Measurements from ENCODE around the gene ZNF622.
"Not testable (repeated sequence)": the region's sequence is repeated elsewhere in the genome, so short reads cannot be mapped to it uniquely, and the experiment has no call there.

The ZNF622 gene

GRCh38 chr5:16480144-16480543, 14.5 kb upstream of the ZNF622 start:
- DNase-seq: no peak

GRCh38 chr5:16477541-16477940, 11.9 kb upstream of the ZNF622 start:
- no peak for DNase-seq

GRCh38 chr5:16476417-16476816, 10.8 kb upstream of the ZNF622 start:
- not testable (repeated sequence) for DNase-seq

- DNase-seq: no peak
Observed at GRCh38 chr5:16471387-16471786, 5.8 kb upstream of the ZNF622 start.

- no peak for DNase-seq
Observed at GRCh38 chr5:16467363-16468219, 2.0 kb upstream of the ZNF622 start.

GRCh38 chr5:16464664-16465543, 696 bp downstream of the ZNF622 start:
- DNase-seq: no peak

GRCh38 chr5:16464231-16464630, 1.4 kb downstream of the ZNF622 start:
- no peak for DNase-seq

GRCh38 chr5:16461782-16462181, 3.8 kb downstream of the ZNF622 start:
- DNase-seq: no peak

- no peak for DNase-seq
Observed at GRCh38 chr5:16461026-16461425, 4.6 kb downstream of the ZNF622 start.

GRCh38 chr5:16459451-16459850, 6.1 kb downstream of the ZNF622 start:
- no peak for DNase-seq

GRCh38 chr5:16457853-16458252, 7.7 kb downstream of the ZNF622 start:
- no peak for DNase-seq

- DNase-seq: no peak
Observed at GRCh38 chr5:16457451-16457850, 8.1 kb downstream of the ZNF622 start.

- DNase-seq: no peak
Observed at GRCh38 chr5:16456103-16456832, 9.3 kb downstream of the ZNF622 start.

- DNase-seq: no peak
Observed at GRCh38 chr5:16455668-16456067, 9.9 kb downstream of the ZNF622 start.

- DNase-seq: no peak
Observed at GRCh38 chr5:16454686-16455085, 10.9 kb downstream of the ZNF622 start.

- no peak for DNase-seq
Observed at GRCh38 chr5:16453609-16454008, 12.0 kb downstream of the ZNF622 start.

- DNase-seq: no peak
Observed at GRCh38 chr5:16450163-16450562, 15.4 kb downstream of the ZNF622 start.

- no peak for DNase-seq
Observed at GRCh38 chr5:16446993-16447392, 18.6 kb downstream of the ZNF622 start.

GRCh38 chr5:16437977-16438376, 27.6 kb downstream of the ZNF622 start:
- DNase-seq: no peak

GRCh38 chr5:16436065-16436682, 29.4 kb downstream of the ZNF622 start:
- not testable (repeated sequence) for DNase-seq

- DNase-seq: no peak
Observed at GRCh38 chr5:16431490-16431889, 34.1 kb downstream of the ZNF622 start.

GRCh38 chr5:16430349-16431089, 35.1 kb downstream of the ZNF622 start:
- no peak for DNase-seq
